ENCODE measurements around the gene ADCY1.

GRCh38 chr7:45591101-45591906 lies 17.1 kb downstream of the ADCY1 start:
- no peak for TF ChIP-seq YY1 (IDR thresholded peaks at IDR 0.05; ENCODE audit: insufficient read depth, insufficient read length)
- TF ChIP-seq SUZ12 (IDR thresholded peaks at IDR 0.05; ENCODE audit: extremely low read depth, insufficient read depth, insufficient read length), result no peak
- TF ChIP-seq ZNF274 (IDR thresholded peaks at IDR 0.05; ENCODE audit: low read depth, low read length), result no peak

Measured in NT2/D1 (cell line).